NCI-H2196 treated with DMSO at 0.1 percent for 48 hours (cell line): ENCODE results near the gene OPA1.

Source experiments
- DNase-seq: peaks from one replicate; lab custom pipeline; 2025; ENCODE audit not compliant: unreplicated experiment; lab: John Stamatoyannopoulos, UW

OPA1 gene

DNA sequence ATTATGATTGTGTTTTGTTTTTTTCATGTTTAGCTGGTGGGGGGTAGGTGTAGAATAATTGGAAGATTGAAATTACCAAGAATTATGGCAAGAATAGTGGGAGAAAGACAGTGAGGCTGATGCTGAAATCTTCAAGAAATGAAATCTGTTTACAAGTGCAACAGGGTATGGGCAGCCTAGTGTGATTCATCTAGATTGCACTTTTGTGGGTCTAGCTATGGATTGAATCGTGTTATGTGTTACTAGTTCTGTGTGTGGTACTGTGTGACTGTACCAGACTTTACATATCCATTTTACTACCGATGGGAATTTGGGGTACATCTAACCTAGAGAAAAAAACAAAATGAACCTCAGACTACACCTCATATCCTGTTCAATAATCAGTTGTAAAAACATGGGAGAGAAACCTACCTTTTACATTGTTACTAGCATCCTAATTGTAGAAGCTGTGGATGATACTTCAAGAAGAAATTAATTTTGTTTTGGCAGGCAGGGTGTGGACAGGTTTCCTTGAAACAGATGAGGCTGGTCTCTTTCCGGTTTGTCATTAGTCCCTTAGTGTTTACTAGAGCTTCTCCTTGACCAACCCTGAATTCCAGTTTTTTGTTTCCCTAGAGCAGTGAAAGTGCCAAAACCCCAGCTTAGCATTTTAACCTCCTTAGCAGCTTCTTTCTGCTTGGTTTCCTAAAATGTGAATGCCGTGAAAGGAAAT is 47.9 kb downstream of the OPA1 start:
- DNase-seq = no peak

DNA sequence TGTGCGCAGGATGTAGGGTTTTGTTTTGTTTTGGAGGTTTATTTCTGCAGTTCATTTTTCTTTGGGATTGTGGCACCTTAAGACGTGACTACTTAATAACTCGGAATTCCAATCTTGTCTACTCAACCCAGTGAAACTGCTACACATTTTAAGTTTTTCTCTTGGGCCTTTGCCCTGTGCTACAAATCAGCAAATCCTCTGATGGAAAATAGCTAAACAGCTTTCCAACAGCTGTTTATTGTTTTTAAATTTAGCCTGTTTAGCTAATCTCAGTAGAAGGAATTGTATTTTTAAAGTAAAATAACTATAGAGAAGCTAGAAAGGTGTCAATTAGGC is 48.4 kb downstream of the OPA1 start:
- no peak for DNase-seq

DNA sequence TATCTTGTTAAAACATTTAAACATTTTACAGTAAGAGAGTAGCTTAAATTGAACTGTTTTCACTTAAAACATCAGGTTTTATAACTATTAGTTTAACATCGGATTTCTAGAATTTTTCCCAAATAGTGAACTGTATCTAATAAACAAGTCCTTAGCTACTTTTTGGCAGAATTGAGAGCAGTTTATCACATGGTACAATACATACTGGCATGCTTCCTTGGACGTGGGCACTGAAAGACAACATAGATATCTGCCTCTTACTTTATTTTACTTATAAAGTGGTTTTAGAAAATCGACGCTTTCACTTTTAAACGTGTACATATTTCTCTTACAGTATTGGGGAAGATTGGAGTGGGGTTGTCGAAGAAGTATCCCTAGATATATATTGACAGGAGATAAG is 52.8 kb downstream of the OPA1 start:
- DNase-seq = no peak

DNA sequence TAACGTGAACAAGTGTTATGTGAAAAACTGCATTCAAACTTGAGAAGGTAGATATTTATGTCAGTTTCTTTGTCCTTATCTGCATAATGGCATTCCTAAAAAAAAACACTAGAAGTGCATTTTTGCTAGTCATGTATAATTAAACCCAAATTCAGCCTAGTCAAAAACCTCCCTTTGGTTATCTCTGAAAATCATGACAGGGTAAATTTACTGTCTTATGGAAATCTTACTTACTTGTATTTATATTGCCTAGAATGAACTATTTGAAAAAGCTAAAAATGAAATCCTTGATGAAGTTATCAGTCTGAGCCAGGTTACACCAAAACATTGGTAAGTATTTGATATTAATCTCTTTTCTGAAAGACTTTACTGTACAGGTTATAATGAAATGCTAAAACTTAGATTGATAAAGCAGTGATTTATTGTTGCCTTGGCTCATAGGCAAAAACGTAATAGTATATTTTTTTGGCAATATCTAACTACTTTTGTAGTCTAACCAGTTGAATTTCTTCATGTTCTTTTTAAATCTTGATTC is 55.6 kb downstream of the OPA1 start:
- no peak for DNase-seq

DNA sequence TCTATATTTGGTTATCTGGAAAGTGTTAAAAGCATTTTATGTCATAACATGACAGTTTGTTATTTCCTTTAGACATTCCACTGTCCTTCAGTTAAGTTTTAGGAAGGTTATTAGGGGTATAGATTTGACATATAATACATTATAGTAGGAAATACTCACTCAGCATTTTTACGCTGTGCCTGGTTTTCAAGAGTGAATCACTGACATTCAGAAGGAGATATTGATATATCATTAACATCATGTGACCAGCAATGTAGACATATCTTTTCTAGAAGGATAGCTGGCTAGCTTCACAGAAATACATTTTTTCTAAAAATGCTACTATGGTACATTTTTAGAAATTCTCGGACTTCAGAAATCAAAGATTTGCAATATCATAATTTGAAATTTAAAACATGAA is 57.6 kb downstream of the OPA1 start:
- DNase-seq = no peak

DNA sequence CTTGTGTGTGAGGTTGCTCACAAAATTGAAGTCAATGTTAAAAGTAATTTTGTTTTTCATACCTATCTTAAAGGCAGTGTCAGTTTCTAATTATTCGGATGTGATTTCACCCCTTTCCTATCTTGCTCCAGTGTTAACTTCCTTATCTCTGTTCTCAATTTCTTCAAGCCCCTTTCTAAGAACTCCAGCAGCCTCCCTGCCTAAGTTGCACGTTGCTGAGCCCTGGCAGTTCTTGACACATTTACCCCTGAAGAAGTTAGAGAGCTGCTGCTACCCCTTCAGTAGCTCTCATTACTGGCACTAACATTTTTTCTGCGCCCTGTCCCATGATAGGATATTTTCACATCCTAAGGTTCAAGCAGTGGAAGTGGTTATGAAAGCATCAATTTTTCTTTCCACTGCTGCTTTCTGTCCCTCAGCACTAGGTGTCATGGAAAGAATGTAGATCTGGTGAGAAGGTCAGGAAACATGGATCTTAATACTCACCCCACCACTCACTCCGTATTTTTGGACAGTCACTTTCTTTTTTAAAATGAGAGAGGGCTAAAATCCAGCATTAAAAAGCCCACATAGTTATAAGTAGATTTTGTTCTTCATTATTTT is 62.9 kb downstream of the OPA1 start:
- no peak for DNase-seq

DNA sequence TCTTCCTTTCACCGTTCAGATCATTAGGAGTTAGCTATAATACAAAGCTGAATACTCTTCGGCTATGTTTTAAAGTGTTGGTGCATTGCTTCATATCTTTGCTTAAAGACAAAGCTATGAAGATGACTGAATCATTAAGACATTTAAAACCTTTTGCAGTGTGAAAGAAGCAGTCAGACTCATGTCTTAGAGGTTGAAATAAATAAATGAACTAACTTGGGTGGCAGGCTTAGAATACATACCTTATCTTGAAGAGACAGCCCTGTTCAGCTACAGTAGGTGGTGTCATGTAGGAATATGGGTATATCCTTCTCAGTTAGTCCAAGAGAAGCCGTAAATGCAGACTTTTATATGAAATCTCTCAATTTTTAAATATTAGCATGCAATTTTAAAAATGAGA is 63.4 kb downstream of the OPA1 start:
- no peak for DNase-seq

DNA sequence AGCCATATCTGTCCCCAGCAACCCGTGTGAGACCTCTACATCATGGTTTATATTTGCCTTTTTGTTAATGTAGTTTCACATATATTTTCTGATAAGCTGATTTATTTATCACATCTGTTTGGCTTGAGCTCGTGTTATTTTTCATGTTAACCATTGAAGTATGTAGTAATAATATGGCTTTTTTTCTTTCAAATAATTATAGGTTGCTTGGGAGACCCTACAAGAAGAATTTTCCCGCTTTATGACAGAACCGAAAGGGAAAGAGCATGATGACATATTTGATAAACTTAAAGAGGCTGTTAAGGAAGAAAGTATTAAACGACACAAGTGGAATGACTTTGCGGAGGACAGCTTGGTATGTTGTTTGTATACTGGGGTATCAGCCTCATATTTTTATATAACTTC is 63.9 kb downstream of the OPA1 start:
- DNase-seq = no peak

DNA sequence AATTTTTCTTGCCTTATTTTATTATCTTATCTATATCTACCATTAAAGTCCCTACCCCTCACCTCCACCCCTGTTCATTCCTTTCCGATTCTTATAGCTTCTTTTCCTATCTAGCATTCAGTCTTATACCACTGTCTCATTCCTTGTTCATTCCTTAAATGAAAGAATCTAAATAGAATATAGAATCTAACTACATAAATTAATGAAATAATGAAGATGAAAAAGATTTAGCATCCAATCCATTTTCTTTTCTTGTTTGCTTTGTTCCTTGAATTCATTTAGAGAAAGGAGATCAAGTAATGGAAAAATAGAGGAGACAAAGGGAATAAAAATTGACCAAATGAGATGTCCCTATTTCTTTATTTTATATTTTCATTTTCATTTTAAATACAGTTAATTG is 67.2 kb downstream of the OPA1 start:
- DNase-seq = no peak

DNA sequence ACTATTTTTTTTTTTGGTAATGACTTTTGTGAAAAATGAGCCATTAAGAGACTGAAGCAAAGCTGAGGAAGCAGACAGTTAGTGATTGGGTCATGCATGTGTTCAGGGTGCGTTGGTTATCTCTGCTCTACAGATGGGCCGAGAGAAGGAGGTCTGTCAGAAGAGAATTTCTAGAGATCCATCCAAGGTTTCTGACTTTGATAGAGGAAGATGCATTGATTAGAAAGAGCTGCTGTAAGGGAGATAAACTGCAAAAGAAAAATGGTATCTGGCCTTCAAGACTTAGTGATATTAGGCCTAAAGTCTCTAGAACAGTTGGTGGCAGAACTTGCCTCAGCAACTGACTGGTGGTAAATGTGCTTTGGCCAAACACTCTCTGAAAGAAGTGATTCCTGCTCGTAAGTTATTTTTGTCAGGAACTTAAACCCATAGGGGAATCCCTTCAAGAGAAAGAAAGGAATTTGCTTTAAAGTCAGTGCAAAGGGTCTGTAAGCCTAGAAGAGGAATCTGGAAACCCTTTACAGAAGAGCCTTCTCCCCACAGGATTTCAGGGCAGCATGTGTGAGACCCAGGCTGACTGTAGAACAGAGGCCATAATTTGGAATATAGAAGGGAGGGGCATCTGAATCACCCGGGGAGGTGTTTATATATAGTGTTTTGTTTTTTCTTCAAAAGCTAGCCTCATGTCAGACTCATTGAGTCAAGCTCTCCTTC is 67.8 kb downstream of the OPA1 start:
- no peak for DNase-seq

DNA sequence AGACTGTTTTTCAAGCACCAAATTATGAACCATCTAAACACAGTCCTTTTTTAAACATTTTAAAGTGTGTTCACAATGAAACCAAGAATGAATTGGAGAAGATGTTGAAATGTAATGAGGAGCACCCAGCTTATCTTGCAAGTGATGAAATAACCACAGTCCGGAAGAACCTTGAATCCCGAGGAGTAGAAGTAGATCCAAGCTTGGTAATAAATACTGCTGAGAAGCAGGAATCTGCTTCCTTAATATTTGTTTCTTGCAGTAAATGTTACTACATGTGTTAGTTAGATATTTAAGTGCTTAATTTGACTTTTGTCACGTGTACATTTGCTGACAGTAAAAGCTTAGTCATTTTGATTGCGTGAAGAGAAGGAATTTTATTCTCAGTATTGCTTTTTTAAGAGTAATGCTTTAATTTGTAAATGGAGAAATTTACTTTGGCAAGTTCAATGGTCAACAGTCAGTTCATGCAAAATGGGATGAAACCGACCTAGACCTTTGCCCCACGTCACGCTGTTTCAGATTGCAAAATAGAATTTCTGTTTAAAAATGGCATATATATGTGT is 69.8 kb downstream of the OPA1 start:
- DNase-seq = no peak

DNA sequence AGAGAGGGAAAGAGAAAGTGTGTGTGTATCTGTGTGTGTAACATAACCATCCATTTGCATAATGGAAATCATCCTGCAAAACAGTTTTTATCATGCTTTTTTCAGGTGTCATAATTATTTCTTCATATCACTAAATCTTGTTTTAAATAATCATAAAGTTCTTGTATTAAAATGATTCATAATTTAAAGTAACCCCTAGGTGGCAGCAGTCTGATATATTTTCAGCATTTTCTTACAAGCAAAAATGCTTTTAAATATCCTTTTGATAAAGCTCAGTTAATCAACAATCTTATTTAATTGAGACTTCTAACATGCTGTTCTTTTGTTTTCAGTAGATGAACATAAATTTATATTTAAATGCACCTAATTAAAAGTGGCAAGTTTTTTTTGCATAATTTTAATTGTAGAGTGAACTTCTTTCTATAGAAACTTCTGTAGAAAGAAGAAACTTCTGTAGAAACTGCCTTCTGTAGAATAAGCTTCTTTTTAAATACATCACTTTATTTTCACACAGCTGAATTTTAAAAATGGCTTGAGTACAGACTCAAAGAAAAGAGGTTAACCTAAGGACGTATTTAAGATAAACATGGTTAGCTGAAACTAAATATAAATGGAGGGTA is 72.5 kb downstream of the OPA1 start:
- peak; percentile 85 for DNase-seq

DNA sequence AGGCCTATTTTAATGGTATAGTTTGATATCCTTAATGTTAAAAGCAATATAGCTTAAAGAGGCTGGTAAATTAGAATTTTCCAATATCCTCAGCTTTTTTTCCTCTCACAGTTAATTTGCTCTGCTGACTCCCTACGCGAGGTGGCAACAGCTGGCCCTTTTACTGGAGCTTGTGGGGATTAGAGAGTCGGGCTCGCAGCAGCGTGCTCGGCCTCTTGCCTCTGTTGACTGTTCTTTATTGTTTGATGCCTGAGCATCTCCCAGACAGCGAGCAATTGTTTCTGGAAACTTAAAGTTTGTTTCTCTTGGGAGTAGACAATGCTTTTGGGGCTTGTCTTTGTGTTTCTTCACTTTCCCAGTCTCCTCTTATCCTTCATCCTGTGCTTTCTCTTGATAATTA is 80.8 kb downstream of the OPA1 start:
- no peak for DNase-seq

DNA sequence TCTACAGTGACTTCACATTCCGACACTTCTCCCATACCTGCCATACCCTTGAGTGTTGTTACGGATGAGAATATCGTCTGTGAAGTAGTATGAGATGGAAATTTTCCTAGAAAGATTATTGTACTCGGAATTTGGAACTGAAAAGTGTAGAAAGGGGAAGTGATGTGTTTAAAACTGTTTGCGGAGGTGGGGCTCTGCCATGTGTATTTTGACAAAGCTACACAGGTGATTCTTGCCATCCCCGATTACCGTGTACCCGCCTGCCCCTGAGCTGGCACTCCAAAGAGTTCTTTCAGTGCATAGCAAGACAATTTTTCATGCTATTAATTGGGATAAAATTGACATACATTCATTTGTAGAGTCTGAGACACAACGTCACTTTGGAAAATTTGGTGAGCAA is 81.7 kb downstream of the OPA1 start:
- DNase-seq = no peak

DNA sequence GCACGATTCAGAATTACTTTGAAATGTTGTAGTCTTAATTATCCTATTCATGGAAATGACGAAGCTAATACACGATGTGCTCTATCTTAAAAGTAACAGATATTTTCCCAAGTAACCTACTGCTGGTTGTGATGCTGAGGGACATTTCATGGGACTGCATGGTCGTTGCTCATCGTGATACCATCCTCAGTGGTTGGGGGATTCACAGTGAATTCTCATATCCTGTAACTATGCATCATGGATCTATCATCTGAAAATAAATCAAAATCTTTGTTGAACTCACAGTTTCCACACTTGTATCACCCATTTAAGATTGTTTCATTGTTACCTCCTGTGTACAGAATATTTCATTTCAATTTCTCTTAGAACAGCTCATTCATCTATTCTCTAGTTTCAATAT is 84.7 kb downstream of the OPA1 start:
- no peak for DNase-seq

DNA sequence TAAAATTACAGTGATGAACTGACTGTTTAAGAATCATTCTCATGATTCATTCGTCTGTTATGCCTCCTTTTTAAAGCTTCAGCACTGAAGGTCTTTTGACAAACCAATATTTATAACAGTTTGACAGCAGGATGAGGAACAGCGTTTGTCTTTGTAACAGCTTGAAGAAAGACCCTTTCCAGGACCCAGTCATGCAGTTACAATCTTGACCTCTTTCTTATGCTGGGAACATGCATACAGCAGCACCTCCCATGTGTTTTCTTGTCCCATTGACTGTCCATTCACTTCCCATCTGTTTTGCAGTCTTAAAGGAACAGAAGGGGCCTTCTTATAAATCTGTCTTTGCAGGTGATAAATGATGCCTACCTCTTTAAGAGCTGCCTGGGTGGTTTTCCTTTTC is 87.2 kb downstream of the OPA1 start:
- DNase-seq = no peak

DNA sequence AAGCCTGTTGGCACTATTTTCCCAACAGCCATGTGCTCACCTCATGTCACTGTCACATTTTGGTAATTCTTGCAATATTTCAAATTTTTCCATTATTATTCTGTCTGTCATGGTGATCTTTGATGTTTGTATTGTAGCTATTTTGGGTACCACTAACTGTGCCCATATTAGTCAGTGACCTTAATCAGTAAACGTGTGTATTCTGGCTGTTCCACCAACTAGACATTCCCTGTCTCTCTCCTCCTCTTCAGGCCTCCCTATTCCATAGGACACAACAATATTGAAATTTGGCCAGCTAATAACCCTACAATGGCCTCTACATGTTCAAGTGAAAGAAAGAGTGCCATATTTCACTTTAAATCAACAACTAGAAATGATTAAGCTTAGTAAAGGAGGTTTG is 88.6 kb downstream of the OPA1 start:
- DNase-seq = no peak

DNA sequence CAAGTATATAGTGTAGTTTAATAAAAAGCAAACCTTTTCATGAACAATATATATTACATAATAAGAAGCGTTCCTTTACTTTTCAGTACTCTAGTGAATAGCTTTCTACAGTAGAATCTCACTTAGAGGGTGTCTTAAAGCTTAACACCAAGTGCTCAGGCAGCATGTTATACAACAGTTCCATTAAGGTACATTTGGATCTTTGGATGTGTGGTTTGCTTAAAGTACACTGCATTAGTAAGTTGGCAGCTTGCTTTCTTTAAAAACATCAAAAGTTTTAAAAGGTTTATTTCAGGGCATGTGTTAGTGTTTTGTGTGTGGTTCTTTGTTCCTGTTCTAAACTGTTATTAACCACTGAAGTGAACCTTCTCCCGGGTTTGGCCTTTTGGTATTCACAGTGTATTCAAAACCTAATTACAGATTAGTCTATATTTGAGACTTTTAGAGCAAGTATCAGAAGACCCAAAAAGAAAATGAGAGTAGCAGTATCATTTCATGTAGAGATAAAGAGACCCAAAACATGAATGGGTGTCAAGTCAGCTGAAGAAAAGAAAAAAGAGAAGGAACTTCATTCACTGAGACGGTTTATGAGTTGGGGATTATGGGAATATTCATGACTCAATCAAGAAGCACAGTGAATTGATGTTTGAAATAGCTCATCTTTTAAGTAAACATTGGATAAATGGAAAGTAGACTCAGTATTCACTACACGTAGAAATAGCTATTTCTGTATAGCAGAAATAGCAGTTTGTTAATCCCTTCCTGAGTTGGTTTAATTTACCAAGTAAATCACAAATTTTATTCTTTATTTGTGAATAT is 93.9 kb downstream of the OPA1 start:
- no peak for DNase-seq

DNA sequence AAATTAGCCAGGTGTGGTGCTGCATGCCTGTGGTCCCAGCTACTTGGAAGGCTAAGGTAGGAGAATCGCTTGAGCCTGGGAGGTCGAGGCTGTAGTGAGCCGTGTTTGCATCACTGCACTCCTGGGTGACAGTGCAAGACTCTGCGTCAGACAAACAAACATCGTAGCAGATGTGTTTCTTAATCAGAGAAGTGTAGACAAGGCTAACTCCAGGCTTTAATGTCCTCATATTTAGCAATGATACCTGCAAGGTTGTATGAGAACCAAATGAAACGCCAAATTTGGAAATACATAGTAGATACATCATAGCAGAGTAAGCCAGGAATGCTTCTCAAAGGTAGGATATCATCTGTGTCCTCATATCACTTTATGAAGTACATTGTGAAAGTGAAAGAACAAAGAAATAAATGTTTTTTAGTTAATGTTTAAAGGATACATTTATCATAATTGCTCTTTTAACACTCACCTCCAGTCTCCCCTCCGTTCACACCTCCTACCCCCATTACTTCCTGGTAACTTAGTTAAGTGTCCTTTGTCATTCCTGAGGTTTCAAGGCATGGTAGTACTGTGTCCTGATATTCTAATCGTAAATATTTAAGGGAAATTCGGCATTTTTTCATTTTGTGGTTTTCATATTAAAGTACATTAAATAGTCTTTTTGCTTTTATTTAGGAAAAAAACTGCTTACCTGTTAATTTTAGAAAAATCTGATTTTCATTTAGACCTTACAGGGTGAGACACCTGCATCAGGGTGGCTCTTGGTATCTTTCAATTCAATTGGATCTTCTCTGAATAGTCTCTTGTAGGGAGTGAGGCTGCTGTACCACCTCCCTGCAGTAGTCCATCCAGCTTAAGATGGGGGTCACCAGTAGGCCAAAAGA is 96.1 kb downstream of the OPA1 start:
- DNase-seq = no peak

DNA sequence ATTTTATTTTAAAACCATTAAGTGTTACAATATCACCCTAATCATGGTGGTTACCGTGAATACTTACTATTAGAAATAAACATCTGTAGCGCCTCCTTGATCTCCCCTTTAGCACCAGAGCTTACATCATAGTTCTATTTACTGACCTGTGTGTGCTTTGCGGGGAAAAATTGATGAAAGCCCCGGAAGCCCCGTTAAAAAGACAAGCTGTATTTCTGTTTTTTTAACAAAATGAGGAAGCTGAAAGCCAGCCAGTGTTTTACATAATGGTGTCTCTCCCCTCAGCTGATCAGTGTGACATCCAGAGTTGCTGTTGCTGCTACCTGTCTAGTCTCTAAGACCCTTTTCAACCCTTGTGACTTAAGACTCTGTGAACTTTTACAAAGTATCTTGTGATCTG is 100.8 kb downstream of the OPA1 start:
- DNase-seq = no peak
